GM19324 (cell line): Measurements from ENCODE around the gene LUZP1.
A peak's percentile ranks its signal among the peaks of the same experiment; 100 is the strongest.
"Not testable (repeated sequence)": the region's sequence is repeated elsewhere in the genome, so short reads cannot be mapped to it uniquely, and the experiment has no call there.

Experiments
- ATAC-seq: cut with Tn5 transposase; IDR thresholded peaks from one replicate; pipeline ENCODE4 v1.9.1; 2021; ENCODE audit warnings: mild to moderate bottlenecking, moderate library complexity; ENCODE audit not compliant: unreplicated experiment, low FRiP score

The LUZP1 gene

DNA sequence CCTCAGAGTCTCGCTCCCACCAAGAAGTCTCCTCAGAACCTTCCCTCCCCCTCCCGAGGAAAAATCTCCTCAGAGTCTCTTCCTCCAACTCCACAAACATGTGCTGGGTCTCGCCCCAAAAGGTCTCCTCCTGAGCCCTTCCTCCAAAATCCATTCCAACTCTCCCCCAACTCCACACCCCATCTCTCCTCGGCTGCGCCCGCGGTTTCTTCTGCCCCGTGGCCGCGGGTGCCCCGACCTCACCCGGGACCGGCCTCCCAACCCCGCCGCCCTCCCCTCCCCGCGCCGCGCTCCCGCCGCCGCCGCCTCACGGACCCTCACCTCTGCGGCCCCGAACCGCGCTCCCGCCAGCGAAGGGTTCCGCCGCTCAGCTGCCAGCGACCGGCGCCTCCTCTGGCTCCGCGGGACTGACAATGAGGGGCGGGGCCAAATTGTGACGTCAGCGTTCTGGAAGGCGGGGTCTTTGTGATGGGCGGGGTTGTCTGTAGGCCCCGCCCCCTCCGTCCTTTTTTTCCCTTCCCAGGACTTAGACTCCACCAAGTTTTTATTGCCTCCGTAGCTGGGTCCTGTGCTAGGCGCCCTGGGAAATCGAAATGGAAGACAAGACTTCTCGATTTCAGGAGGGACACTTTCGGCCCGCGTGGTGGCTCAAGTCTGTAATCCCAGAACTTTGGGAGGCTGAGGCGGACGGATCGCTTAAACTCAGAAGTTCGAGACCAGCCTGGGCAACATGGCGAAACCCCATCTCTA is at the start of gene LUZP1:
TSS of gene LUZP1 (minus strand) at position 412 of the 750 bp plus-strand sequence.
- ATAC-seq: peak; percentile 69

DNA sequence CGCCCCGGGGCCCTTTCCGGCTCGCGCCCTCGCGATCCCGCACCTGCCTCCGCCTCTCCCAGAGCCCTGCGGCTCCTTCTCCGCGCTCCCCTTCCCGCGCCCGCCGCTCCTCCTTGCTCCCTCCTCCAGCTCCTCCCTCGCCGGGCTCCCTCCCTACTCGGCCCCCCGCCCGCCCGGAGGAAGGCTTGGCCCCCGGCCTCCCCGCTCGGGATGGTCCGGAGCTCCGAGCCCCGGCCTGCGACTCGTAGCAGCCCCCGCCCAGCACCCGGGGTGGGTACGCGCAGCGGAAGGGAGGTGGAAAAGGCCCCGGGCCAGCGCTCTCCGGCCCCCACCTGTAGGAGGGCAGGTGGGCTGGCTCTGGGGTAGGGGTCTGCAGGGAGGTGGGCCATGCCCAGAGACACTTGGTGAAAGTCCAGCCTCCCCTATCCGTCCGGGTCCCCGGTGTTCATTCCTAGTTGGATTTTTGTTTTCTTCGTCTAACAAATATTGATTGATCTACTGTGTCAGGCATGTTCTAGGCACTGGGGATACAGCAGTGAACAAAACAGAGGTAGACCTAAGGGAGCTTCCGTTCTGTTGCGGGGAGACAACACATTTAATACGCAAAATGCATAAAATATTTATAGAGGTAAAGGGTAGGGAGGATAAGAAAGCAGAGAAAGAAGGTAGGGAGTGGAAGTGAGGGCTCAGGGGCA is 48.9 kb upstream of the LUZP1 start, which contains the start of gene HTR1D:
TSS of gene HTR1D (minus strand) at position 82 of the 695 bp plus-strand sequence. CDS start 23,283 bp downstream, outside the sequence.
- no peak for ATAC-seq

DNA sequence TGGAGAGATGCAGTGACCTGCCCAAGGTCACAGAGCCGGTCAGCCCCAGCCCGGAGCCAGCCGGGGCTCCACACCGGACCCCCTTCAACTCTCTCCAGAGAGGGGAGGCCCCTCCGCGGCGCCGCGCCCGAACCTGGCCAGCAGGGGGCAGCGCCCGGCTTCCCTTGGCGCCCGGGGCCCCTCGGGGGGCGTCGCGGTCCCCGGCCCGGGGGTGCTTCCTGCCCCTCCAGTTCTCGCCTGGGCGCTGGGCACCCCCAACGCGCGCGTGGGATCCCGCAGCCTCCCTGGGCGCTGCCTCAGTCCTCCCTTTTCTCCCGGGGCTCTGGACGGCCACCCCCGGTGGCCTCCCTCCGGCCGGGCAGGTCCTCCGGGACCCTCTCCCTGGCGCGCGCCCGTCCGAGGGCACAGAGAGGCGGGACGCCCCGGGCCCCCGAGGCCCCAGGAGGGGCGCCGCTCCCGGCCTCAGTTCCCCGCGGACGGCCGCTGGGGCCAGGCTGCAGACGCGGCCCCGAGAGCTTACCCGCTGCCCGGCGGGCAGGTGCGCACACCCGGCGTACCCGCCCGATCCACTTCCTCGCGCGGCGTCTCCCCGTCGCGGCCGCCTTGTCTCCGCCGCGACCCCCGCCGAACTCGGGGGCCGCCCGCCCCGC is 48.2 kb upstream of the LUZP1 start:
- no peak for ATAC-seq

DNA sequence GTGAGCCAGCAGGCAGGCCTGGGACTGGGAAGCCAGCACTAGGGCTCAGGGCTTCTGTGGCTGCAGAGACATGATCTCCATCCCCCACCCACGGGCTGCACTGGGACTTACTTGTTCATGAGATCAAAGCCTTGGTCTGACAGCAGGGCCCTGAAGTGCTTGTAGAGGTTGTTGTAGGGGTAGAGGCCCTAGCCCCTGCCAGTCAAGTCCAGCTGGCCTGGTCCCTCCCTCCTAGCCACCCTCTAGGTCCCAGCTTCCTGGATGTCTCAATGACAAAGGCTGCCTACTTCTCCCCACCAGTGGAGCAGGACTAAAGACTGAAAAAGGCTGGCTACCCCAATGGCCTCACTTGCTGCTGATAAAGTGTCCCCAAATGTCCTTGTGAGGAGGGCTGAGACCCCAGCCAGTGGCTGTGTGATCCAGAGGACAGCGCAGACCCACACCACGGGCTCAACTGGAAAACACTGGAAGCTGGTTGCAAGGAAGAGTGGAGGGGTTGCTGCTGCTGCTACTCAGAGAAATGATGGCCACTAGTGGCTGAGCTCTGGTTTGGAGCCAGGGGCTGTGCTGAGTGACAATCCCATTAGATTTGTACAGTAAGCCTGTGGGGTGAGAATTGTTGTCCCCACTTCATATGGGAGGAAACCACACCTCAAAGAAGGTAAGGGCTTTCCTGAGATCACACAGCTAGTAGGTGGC is 47.2 kb upstream of the LUZP1 start:
- ATAC-seq: no peak

DNA sequence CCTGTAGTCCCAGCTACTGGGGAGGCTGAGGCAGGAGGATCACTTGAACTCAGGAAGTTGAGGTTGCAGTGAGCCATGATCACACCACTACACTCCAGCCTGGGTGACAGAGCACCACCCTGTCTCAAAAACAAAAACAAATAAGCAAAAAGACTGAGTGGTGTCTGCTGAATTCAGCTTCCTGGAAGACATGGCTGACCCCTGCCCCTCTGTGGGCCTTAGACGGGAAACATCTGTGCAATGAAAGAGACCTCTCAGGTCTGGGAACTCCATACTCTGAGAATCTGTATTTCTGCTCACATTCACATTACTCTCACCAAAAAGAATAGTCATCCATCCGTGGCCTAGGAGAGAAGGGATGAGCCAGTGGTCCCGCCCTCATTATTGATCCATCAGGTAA is 46.6 kb upstream of the LUZP1 start:
- ATAC-seq: no peak

DNA sequence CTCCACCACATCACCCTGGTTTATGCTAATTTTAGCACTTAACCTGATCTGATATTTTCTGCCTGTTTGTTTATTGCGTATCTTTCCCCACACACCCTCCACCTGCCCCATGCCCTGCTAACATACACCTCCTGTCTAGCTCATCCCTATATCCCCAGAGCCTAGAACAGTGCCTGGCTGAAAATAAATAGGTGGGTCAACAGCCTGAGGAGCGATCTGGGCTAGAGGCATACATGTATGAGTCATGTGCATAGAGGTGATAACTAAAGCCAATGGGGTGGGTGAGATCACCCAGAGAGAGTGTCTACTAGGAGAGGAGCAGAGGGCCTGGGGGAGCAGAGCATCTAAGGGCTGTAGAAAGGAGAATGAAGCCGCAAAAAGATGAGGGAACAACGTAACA is 46.0 kb upstream of the LUZP1 start:
- no peak for ATAC-seq

DNA sequence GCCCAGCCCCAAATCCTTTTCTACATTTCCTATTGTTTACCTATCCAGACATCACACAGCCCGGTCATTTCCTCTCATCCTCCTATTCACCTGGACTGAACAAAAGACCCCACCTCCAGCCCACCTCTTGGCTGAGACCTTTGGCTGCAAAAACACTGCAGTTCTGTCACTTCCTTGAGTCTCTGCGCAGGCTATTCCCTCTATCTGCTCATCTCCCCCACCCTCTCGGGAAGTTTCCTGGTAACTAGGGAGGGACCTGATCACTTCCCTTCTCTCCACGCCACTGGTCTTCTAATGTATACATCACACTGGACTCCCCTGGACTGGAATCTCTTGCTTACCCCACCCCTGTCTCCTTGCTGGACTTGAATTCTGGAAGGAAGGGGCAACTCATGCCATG is 43.3 kb upstream of the LUZP1 start:
- ATAC-seq: no peak

DNA sequence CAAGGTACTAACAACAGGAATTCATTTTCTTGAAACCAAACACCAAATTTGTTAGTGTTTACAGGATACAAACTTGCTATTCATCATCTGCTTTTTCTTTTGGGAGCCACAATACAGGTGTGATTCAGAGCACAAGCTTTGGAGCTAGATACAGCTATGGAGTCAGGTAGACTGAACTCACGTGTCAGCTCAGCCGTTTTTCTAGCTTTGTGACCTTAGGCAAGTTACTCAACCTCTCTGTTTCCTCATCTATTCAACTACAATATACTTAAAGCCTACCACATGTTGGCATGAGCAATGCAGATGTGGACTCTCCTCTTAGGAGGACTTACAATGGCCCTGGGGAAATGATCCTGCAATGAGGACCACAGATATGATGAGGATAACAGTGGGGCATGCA is 42.3 kb upstream of the LUZP1 start:
- ATAC-seq: no peak

DNA sequence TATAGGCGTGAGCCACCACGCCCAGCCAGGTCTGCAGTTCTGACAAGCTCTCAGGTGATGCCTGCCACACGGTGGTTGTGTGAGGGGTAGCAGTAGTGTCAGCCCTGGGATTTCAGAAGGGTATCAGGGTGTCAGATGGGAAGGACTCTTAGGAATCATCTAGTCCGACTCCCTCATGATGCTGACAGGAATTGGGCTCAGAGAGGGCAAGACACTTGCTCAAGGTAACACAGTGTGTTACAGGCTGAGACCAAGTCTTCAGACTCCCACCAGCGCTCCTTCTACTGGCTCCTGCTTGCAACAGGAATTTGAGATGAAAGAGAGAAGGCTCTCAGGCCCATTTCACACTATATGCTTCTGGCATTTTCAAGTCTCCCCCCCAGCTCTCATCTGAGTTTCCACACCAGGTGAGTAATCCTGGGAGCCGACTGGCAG is 41.7 kb upstream of the LUZP1 start:
- ATAC-seq: no peak

DNA sequence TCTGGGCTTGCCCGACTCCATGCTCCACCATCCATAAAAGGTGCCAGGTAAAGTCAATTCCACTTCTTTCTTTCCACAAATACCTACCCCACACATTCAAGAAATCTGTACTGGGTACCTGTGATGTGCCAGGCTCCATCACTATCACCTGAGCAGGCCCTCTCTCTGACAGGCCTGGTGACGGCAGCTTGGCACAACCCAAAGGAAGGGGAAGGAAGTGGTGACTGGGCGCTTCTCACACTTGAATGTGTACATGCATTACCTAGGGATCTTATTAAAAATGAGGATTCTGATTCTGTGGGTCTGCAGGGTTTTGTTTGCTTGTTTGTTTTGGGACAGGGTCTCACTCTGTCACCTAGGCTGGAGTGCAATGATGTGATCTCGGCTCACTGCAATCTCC is 41.1 kb upstream of the LUZP1 start:
- no peak for ATAC-seq

DNA sequence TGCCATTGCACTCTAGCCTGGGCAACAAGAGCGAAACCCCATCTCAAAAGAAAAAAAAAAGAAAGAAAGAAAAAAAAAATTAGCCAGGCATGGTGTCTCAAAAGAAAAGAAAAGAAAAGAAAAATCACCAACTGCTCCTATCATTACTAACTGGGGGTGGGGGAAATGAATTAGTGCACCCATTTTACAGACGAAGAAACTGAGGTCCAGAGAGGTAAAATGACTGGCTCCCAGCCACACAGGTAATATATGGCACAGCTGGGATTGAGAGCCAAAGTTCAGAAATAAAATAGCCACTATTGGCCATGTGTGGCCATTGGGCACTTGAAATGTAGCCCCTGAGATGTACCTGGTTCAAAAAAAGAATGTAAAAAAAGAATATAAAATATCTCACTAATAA is 39.9 kb upstream of the LUZP1 start:
- ATAC-seq: no peak

DNA sequence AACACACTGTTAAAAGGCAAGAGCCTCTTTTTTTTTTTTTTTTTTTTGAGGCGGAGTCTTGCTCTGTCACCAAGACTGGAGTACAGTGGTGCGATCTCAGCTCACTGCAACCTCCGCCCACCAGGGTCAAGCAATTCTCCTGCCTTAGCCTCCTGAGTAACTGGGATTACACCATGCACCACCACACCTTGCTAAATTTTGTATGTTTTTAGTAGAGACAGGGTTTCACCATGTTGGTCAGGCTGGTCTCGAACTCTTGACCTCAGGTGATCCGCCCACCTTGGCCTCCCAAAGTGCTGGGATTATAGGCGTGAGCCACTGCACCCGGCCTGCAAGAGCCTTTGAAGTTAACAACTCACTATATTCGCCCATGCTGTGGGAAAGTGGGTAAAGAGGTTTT is 39.1 kb upstream of the LUZP1 start:
- ATAC-seq: not testable (repeated sequence)

DNA sequence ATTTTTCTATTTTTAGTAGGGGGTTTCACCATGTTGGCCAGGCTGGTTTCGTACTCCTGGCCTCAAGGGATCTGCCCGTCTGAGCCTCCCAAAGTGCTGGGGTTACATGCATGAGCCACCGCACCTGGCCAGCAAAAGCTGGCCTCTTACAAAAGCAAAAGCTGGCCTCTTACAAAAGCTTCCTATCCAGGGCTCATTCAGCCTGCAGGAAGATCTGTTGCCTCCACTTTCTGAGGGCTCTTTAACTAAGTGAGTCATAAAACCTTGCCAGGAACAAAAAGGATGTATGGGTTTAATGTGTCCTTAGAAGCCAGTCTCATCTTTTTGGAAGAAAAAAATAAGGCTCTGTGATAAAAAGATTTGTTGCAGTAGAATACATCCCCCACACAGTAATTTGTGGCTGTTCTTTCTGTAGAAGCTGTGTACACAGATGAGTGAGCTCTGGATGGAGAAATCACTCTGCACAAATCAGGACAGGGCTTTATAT is 33.6 kb upstream of the LUZP1 start:
- no peak for ATAC-seq

DNA sequence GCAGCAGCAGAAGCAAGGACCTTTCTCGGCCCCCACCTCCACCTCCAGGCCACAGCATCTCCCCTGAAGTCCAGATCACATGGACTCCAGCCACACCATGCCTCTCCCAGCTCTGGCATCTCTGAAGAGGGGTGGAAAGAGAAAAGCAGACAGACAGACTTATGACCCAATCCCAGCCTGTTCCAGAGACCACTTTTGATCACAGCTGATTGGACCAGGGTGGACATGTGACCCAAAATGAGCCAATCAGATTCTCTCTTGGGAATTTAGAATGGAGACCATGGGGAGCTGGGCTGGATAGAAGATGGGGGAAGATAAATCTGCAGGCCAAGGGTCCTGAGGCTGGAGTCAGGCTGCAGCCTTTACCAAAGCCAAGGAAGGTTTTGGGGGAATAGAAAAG is 32.2 kb upstream of the LUZP1 start:
- no peak for ATAC-seq

DNA sequence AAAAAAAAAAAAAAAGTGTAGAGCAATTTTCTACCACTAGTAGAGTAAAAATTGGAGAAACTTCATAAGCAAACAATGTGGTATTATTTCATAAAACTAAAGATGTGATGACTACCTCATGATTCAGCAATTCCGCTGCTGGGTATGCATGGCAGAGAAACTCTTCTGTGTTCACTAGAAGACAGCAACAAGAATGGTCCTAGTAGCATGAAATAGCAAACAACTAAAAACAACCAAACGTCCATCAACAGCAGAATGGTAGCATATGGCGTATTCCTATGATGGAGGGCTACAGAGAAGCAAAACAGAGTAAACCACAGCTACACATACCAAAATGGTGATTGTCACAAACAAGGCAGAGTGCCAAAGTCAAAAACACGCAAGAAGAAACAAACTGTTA is 29.7 kb upstream of the LUZP1 start:
- no peak for ATAC-seq

DNA sequence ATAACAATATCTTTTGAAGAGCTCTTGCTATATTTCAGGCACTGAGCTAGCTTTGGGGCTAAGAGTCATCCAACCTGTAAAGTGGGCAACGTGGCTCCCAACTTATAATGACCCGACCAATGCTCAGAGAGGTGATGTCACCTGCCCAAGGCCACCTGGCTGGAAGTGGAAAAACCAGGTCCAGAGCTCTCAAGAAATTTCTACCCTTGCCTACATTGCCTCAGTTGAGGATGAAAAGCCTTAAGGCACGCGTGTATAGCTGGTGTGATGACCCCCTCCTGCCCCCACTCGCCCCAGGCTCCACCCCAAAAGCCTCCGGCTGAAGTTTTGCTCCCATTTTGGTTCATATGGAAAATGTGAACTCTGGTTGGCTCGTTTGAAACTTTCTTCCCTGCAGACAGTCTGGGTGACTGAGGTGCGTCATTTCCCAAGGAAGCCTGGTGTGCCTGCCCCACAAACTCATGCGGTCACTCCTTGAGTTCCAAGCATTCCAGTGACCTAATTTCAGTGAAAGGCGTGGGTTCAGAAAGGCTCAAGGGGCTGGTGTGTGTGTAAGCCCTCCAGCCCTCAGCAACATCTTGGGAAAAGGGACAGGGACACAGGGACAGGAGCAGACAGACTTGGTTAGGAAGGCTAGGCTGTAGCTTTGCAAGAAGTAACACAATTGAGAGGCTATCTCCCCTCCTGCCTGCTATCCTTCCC is 28.1 kb upstream of the LUZP1 start:
- no peak for ATAC-seq

DNA sequence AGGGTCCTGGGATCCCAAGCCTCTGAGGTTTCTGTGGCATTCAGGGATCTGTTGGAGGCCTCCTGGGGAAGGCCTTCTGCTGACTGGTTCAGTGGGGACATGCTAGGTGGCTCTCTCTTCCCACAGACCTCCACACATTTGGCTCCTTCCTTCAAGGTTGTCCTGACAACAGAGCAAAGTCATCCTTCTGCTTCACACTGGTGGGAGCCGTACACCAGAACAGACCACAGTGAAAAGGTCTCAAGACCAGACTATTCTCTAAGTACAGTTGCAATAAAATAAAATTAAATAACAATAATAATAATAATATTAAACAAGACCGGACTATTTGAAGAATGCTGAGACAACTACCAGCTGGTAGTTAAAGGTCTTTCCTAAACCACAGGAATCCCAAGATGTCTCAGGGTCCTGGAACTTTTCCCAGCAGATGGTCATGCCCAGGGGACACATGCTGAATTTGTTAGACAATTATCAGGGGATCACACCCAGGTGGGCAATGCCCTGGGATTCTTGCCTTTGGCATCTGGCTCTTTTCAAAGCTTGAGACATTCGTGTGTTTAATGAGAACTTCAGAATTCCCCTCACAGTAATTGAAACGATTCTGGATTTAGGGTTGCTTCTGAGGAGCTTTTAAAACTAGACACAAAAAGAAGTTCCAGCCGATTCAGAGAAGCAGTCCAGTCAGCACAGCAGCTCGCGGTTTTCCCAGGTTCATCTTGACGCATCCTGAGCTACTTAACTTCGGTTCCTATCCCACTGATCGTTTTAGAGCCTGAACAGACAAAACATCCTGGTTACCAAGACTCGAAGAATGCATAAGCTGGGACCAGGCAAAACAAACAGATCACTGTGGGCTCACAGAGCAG is 25.7 kb upstream of the LUZP1 start:
- ATAC-seq: no peak

DNA sequence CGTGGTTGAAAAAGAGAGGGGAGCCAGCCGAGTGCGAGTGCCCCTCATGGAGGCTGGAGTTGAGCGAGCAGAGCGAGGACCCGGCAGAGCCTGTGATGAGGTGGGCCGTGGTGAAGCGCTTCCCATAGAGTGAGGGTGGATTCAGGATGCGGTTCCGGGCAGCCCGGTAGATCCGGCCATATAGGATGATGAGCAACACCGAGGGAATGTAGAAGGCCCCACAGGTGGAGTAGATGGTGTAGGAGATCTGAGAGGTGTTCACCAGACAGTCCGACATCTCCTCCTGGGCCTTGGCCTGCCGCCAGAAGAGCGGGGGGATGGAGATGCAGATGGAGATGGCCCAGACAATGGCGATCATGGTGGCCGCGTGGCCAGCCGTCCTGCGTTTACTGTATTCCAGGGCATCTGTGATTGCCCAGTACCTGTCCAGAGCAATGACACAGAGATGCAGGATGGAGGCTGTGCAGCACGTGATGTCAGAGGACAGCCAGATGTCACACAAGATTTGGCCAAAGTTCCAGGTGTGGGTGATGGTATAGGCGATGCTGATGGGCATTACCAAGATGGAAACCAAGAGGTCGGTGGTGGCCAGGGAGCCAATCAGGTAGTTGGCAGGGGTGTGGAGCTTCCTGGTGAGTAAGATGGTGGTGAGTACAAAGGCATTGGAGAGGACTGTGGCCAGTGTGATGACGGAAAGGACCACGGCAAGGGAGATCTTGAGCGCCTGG is 24.9 kb upstream of the LUZP1 start:
- ATAC-seq: no peak

DNA sequence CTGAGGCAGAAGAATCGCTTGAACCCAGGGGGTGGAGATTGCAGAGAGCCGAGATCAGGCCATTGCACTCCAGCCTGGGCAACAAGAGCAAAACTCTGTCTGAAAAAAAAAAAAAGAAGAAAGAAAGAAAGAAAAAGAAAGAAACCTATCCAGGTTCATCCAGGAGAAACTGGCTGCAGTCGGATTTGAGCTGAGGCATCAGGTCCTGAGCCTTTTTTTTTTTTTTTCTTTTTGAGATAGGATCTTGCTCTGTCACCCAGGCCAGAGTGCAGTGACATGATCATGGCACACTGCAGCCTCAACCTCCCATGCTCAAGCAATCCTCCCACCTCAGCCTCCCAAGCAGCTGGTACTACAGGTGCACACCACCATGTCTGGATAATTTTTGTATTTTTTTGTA is 22.5 kb upstream of the LUZP1 start:
- ATAC-seq: no peak
